Mesendoderm (in vitro differentiated cells): Measurements from ENCODE around the gene CNOT4.
A peak's percentile ranks its signal among the peaks of the same experiment; 100 is the strongest.

Experiments used
- DNase-seq: peaks from one replicate; pipeline ENCODE4 v3.0.0; 2013
- H2AK5ac ChIP-seq: 2 replicates; pipeline ENCODE4 v1.6.1; 2013; ENCODE audit warnings: low read length, inconsistent platforms
- H2BK120ac ChIP-seq: 2 replicates; pipeline ENCODE4 v1.6.1; 2013; ENCODE audit warnings: low read depth, mild to moderate bottlenecking, low read length, moderate library complexity, mixed read lengths
- H2BK15ac ChIP-seq: replicated peaks from 2 replicates; pipeline ENCODE4 v1.6.1; 2013; ENCODE audit warnings: low read depth, mild to moderate bottlenecking, moderate library complexity
- H2BK5ac ChIP-seq: 2 replicates; pipeline ENCODE4 v1.6.1; 2013; ENCODE audit warnings: low read length, inconsistent platforms
- H3K18ac ChIP-seq: 2 replicates; pipeline ENCODE4 v1.6.1; 2013; ENCODE audit warnings: mild to moderate bottlenecking, low read length, mixed read lengths
- H3K23ac ChIP-seq: one replicate; pipeline ENCODE4 v1.6.1; 2013; ENCODE audit warnings: low read length
- H3K27ac ChIP-seq: 2 replicates; pipeline ENCODE4 v1.5.1; 2013; ENCODE audit warnings: low read depth, mild to moderate bottlenecking, inconsistent platforms, low read length, moderate library complexity
- H3K27me3 ChIP-seq: 2 replicates; pipeline ENCODE4 v1.6.1; 2013; ENCODE audit warnings: low read length, control low read depth, mild to moderate bottlenecking, inconsistent platforms; ENCODE audit not compliant: insufficient read depth, poor library complexity
- H3K36me3 ChIP-seq: 2 replicates; pipeline ENCODE4 v1.6.1; 2013; ENCODE audit warnings: low read length, inconsistent platforms; ENCODE audit not compliant: control insufficient read depth, insufficient read depth
- H3K4ac ChIP-seq: one replicate; pipeline ENCODE4 v1.6.1; 2013; ENCODE audit warnings: low read depth, mild to moderate bottlenecking, low read length, moderate library complexity
- H3K4me1 ChIP-seq: 2 replicates; pipeline ENCODE4 v1.6.1; 2013; ENCODE audit warnings: low read depth, low read length, inconsistent platforms; ENCODE audit not compliant: control insufficient read depth
- H3K4me2 ChIP-seq: 2 replicates; pipeline ENCODE4 v1.6.1; 2013; ENCODE audit warnings: low read length
- H3K4me3 ChIP-seq: 2 replicates; pipeline ENCODE4 v1.5.1; 2013; ENCODE audit warnings: mild to moderate bottlenecking, low read length
- H3K56ac ChIP-seq: one replicate; pipeline ENCODE4 v1.6.1; 2013; ENCODE audit warnings: low read length
- H3K79me1 ChIP-seq: 2 replicates; pipeline ENCODE4 v1.6.1; 2013; ENCODE audit warnings: low read length, inconsistent platforms
- H3K79me2 ChIP-seq: 2 replicates; pipeline ENCODE4 v1.6.1; 2013; ENCODE audit warnings: mild to moderate bottlenecking, low read length; ENCODE audit not compliant: control insufficient read depth, insufficient read depth
- H3K9ac ChIP-seq: 2 replicates; pipeline ENCODE4 v1.6.1; 2013; ENCODE audit warnings: low read length, inconsistent platforms
- H4K5ac ChIP-seq: one replicate; pipeline ENCODE4 v1.6.1; 2013; ENCODE audit warnings: low read length
- H4K8ac ChIP-seq: one replicate; pipeline ENCODE4 v1.6.1; 2013; ENCODE audit warnings: low read depth, mild to moderate bottlenecking, control low read depth, low read length, moderate library complexity
- WGBS: extraction: QIAGEN DNeasy Blood & Tissue Kit; methylation state at CpG from one replicate; pipeline ENCODE4 v1.1.7; 2013; ENCODE audit warnings: low lambda C conversion rate, missing lambda C conversion rate; ENCODE audit not compliant: insufficient coverage; ENCODE audit errors: extremely low coverage; 5-methylcytosine and 5-hydroxymethylcytosine counted together

CNOT4 gene

GRCh38 chr7:135414850-135415439 is 95.0 kb downstream of the CNOT4 start:
- no peaks in the 10 kb centered on the region for H3K4me1 ChIP-seq
- no peak overlapping the region for H3K4ac ChIP-seq
- no peak overlapping the region for H2BK5ac ChIP-seq
- WGBS = 100% methylated on average over 1 of the region's 2 CpGs
- H2BK15ac ChIP-seq = no peak overlapping the region
- H4K5ac ChIP-seq = no peak overlapping the region
- H3K4me2 ChIP-seq = no peak overlapping the region
- H3K9ac ChIP-seq = no peak overlapping the region
- no peaks in the 10 kb centered on the region for H3K79me2 ChIP-seq
- H4K8ac ChIP-seq = no peak overlapping the region
- no peaks in the 10 kb centered on the region for H3K27me3 ChIP-seq
- DNase-seq = peak; percentile 95
- no peaks in the 10 kb centered on the region for H3K79me1 ChIP-seq
- H3K36me3 ChIP-seq = no peaks in the 10 kb centered on the region
- no peak overlapping the region for H3K4me3 ChIP-seq
- no peak overlapping the region for H2BK120ac ChIP-seq
- no peak overlapping the region for H3K23ac ChIP-seq
- H3K56ac ChIP-seq = no peak overlapping the region
- no peak overlapping the region for H3K27ac ChIP-seq
- H3K18ac ChIP-seq = no peak overlapping the region
- no peak overlapping the region for H2AK5ac ChIP-seq

- no peak overlapping the region for H3K56ac ChIP-seq
- no peak overlapping the region for H2BK5ac ChIP-seq
- no peak overlapping the region for H3K4me3 ChIP-seq
- H3K18ac ChIP-seq = no peak overlapping the region
- H3K36me3 ChIP-seq = no peaks in the 10 kb centered on the region
- no peak overlapping the region for H2AK5ac ChIP-seq
- no peaks in the 10 kb centered on the region for H3K79me1 ChIP-seq
- no peak overlapping the region for H4K8ac ChIP-seq
- no peaks in the 10 kb centered on the region for H3K27me3 ChIP-seq
- H3K4me2 ChIP-seq = no peak overlapping the region
- no peak overlapping the region for H2BK120ac ChIP-seq
- H3K27ac ChIP-seq = no peak overlapping the region
- no peaks in the 10 kb centered on the region for H3K79me2 ChIP-seq
- H3K9ac ChIP-seq = no peak overlapping the region
- no peaks in the 10 kb centered on the region for H3K4me1 ChIP-seq
- no peak for DNase-seq
- no peak overlapping the region for H2BK15ac ChIP-seq
- no peak overlapping the region for H3K4ac ChIP-seq
- 100% methylated on average over 1 of the region's 3 CpGs for WGBS
- H3K23ac ChIP-seq = no peak overlapping the region
- no peak overlapping the region for H4K5ac ChIP-seq
Measured at GRCh38 chr7:135414208-135414607, 95.7 kb downstream of the CNOT4 start.

- H3K27ac ChIP-seq = no peak overlapping the region
- H3K79me2 ChIP-seq = no peaks in the 10 kb centered on the region
- H3K23ac ChIP-seq = no peak overlapping the region
- no peak overlapping the region for H2BK15ac ChIP-seq
- H3K56ac ChIP-seq = no peak overlapping the region
- no peaks in the 10 kb centered on the region for H3K79me1 ChIP-seq
- no peak overlapping the region for H3K4me2 ChIP-seq
- H2BK5ac ChIP-seq = no peak overlapping the region
- H2AK5ac ChIP-seq = no peak overlapping the region
- no peak overlapping the region for H3K9ac ChIP-seq
- H3K4me1 ChIP-seq = no peaks in the 10 kb centered on the region
- no peak overlapping the region for H3K18ac ChIP-seq
- DNase-seq = no peak
- no peak overlapping the region for H3K4me3 ChIP-seq
- no peak overlapping the region for H4K5ac ChIP-seq
- no peaks in the 10 kb centered on the region for H3K27me3 ChIP-seq
- no peaks in the 10 kb centered on the region for H3K36me3 ChIP-seq
- no peak overlapping the region for H2BK120ac ChIP-seq
- H4K8ac ChIP-seq = no peak overlapping the region
- H3K4ac ChIP-seq = no peak overlapping the region
Measured at GRCh38 chr7:135411098-135411497, 98.8 kb downstream of the CNOT4 start.

GRCh38 chr7:135410543-135410942 is 99.4 kb downstream of the CNOT4 start:
- no peak overlapping the region for H2AK5ac ChIP-seq
- H2BK5ac ChIP-seq = no peak overlapping the region
- H2BK120ac ChIP-seq = no peak overlapping the region
- H3K79me2 ChIP-seq = no peaks in the 10 kb centered on the region
- H3K4me3 ChIP-seq = no peak overlapping the region
- no peak overlapping the region for H2BK15ac ChIP-seq
- H3K4ac ChIP-seq = no peak overlapping the region
- H3K18ac ChIP-seq = no peak overlapping the region
- no peak overlapping the region for H4K5ac ChIP-seq
- H3K4me1 ChIP-seq = no peaks in the 10 kb centered on the region
- no peak overlapping the region for H3K4me2 ChIP-seq
- no peak overlapping the region for H4K8ac ChIP-seq
- no peaks in the 10 kb centered on the region for H3K27me3 ChIP-seq
- H3K56ac ChIP-seq = no peak overlapping the region
- H3K79me1 ChIP-seq = no peaks in the 10 kb centered on the region
- no peak overlapping the region for H3K27ac ChIP-seq
- no CpG with 5 or more reads among the region's 3 CpGs for WGBS
- no peak overlapping the region for H3K9ac ChIP-seq
- H3K23ac ChIP-seq = no peak overlapping the region
- H3K36me3 ChIP-seq = no peaks in the 10 kb centered on the region
- DNase-seq = no peak

- no peaks in the 10 kb centered on the region for H3K36me3 ChIP-seq
- H3K4me3 ChIP-seq = no peak overlapping the region
- no peak overlapping the region for H4K5ac ChIP-seq
- no peaks in the 10 kb centered on the region for H3K79me1 ChIP-seq
- H2BK15ac ChIP-seq = no peak overlapping the region
- no peaks in the 10 kb centered on the region for H3K79me2 ChIP-seq
- no peak overlapping the region for H4K8ac ChIP-seq
- no peak for DNase-seq
- H3K27me3 ChIP-seq = no peaks in the 10 kb centered on the region
- no peak overlapping the region for H3K27ac ChIP-seq
- no CpG with 5 or more reads among the region's 2 CpGs for WGBS
- no peaks in the 10 kb centered on the region for H3K4me1 ChIP-seq
- H3K56ac ChIP-seq = no peak overlapping the region
- H2AK5ac ChIP-seq = no peak overlapping the region
- H3K18ac ChIP-seq = no peak overlapping the region
- H3K4ac ChIP-seq = no peak overlapping the region
- no peak overlapping the region for H2BK5ac ChIP-seq
- no peak overlapping the region for H2BK120ac ChIP-seq
- H3K9ac ChIP-seq = no peak overlapping the region
- H3K4me2 ChIP-seq = no peak overlapping the region
- H3K23ac ChIP-seq = no peak overlapping the region
Measured at GRCh38 chr7:135409845-135410542, 99.9 kb downstream of the CNOT4 start.

GRCh38 chr7:135407884-135408283 is 102.0 kb downstream of the CNOT4 start:
- Histone ChIP-seq H3K18ac (no peak overlapping the region), H3K36me3 (no peaks in the 10 kb centered on the region), H4K8ac (no peak overlapping the region), H2BK5ac (no peak overlapping the region), H3K4me3 (no peak overlapping the region), H3K27ac (no peak overlapping the region), H3K4me1 (no peaks in the 10 kb centered on the region), H4K5ac (no peak overlapping the region), H3K4me2 (no peak overlapping the region), H2BK120ac (no peak overlapping the region), H3K27me3 (no peaks in the 10 kb centered on the region), H3K79me1 (no peaks in the 10 kb centered on the region), H3K9ac (no peak overlapping the region), H3K23ac (no peak overlapping the region), H3K79me2 (no peaks in the 10 kb centered on the region), H3K4ac (no peak overlapping the region), H2AK5ac (no peak overlapping the region), H3K56ac (no peak overlapping the region), H2BK15ac (no peak overlapping the region)
- no peak for DNase-seq
